Endothelial cell of umbilical vein (primary cell): ENCODE data around the gene MTRF1.

Source experiments
- CTCF ChIP-seq, 2 donors: IDR thresholded peaks; 1 replicate in 1 of 2; 2 replicates in 1 of 2; pipeline ENCODE4 v1.5.1; 2011; ENCODE audit warnings: low read length in 2 of 2, mild to moderate bottlenecking in 2 of 2, moderate library complexity in 2 of 2, control low read depth in 1 of 2, inconsistent platforms in 1 of 2, low read depth in 1 of 2; ENCODE audit not compliant: insufficient read depth in 1 of 2; ENCODE audit errors: extremely low read depth in 1 of 2
- EZH2 ChIP-seq: IDR thresholded peaks from 2 replicates; pipeline ENCODE4 v1.6.1; 2012; ENCODE audit warnings: borderline replicate concordance, low read depth, mild to moderate bottlenecking, moderate library complexity, low read length, inconsistent platforms; ENCODE audit not compliant: severe bottlenecking
- GATA2 ChIP-seq: IDR thresholded peaks from 2 replicates; pipeline ENCODE4 v1.7.0; 2011; ENCODE audit warnings: low read depth, mild to moderate bottlenecking, moderate library complexity, mixed read lengths, low read length; ENCODE audit not compliant: insufficient read length, insufficient read depth
- JUN ChIP-seq: IDR thresholded peaks from 2 replicates; pipeline ENCODE4 v1.6.1; 2011; ENCODE audit warnings: borderline replicate concordance, low read depth; ENCODE audit not compliant: insufficient read length, insufficient read depth
- MAX ChIP-seq: IDR thresholded peaks from 2 replicates; pipeline ENCODE4 v1.6.1; 2011; ENCODE audit not compliant: insufficient read depth, insufficient read length
- MYC ChIP-seq: IDR thresholded peaks from one replicate; pipeline ENCODE4 v1.6.1; 2011; ENCODE audit warnings: mild to moderate bottlenecking, low read depth, low read length
- POLR2A ChIP-seq: IDR thresholded peaks from 2 replicates; pipeline ENCODE4 v1.6.1; 2012; ENCODE audit warnings: low read depth, mild to moderate bottlenecking, control low read depth, low read length
- POLR2AphosphoS5 ChIP-seq: IDR thresholded peaks from 2 replicates; pipeline ENCODE4 v1.6.1; 2012; ENCODE audit warnings: low read depth, mild to moderate bottlenecking, control low read depth, low read length, moderate library complexity; ENCODE audit not compliant: insufficient read depth

DNA sequence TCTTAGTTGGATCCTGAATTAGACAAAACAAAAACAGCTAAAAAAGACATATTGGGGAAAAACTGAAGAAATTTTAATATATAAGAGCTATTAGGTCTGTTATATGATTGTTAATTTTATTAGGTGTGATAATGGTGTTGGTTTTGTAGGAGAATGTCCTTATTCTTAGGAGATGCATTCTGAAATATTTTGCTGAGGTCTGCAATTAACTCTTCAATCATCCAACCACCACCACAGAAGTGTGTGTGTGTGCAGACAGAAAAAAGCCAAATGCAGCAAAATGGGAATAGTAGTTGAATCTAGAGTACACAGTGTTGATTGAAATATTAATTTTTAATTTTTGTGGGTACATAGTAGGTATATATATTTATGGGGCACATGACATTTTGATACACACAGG lies 56.9 kb downstream of the MTRF1 start:
- TF ChIP-seq MAX (no peak), CTCF (IDR thresholded peaks at IDR 0.05; ENCODE audit: extremely low read depth in 1 of 2, insufficient read depth in 1 of 2, low read depth in 1 of 2, low read length in 2 of 2) (no peak), POLR2AphosphoS5 (no peak), POLR2A (no peak), EZH2 (no peak), GATA2 (no peak), MYC (no peak), JUN (no peak)
